Left renal pelvis (tissue), 4 donors: ENCODE data around the gene MRPS26. TPM values are rescaled to one million over a fixed set of nuclear protein-coding genes. Genes with fewer than 3 reads are reported as not detected.
"Not testable (repeated sequence)": the region's sequence is repeated elsewhere in the genome, so short reads cannot be mapped to it uniquely, and the experiment has no call there.

ENCODE experiments used
- DNase-seq, 4 donors: peaks; one replicate each; pipeline ENCODE4 v3.0.0-alpha.2; 2013; ENCODE audit warnings: low read depth in 4 of 4, low spot score in 3 of 4
- polyA plus RNA-seq, 4 donors: library from polyadenylated mRNA; unstranded; fragments of 120-200 nt; gene quantifications; one replicate each; pipeline ENCODE4 v1.2.1, GENCODE V29; 2013; ENCODE audit not compliant: insufficient read length in 4 of 4

The MRPS26 gene
- polyA plus RNA-seq, 4 donors, result 36.8 to 72.5 (median 46.0) TPM

DNA sequence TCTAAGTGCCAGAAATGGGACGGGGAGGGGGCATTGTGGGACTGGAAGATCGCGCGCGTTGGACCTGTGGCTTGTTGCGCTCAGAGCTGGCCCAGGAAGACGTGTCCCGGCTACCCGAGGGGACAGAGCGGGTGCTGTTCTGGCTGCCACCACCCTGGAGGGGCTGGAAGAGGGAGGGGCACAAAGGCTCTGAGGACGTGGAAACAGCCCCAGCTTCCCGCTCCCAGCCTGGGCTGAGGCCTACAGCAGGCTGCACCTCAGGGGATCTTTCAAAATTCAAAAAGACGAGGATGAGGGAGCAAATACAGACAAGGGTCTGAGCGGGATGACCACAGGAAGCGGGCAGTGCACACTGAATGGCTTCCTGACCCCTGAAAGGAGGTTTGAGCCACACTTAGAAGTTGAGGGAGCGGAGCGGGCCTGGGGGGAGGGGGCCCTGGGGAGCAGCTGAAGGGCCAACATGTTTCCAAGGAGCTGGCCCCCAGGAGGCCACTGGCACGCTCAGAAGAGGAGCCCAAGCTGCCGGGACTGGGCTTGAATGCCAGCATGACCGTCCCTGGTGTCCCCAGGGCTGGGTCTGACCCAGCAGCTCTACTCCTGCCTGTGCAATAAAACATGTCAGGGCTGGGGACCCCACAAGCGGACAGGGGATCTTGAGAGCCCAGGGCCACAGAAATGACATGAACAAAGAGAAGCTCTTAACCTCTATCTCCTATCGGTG lies 26.8 kb downstream of the MRPS26 start:
- DNase-seq, result no peak

DNA sequence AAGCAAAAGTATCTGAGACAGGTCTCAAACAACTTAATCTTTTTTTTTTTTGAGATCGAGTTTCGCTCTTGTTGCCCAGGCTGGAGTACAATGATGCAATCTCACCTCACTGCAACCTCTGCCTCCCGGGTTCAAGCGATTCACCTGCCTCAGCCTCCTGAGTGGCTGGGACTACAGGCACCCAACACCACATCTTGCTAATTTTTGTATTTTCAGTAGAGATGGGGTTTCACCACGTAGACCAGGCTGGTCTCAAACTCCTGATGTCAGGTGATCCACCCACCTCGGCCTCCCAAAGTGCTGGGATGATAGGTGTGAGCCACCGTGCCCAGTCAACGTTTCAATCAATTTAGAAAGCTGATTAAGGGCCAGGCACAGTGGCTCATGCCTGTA lies 27.4 kb downstream of the MRPS26 start:
- DNase-seq, result not testable (repeated sequence)

DNA sequence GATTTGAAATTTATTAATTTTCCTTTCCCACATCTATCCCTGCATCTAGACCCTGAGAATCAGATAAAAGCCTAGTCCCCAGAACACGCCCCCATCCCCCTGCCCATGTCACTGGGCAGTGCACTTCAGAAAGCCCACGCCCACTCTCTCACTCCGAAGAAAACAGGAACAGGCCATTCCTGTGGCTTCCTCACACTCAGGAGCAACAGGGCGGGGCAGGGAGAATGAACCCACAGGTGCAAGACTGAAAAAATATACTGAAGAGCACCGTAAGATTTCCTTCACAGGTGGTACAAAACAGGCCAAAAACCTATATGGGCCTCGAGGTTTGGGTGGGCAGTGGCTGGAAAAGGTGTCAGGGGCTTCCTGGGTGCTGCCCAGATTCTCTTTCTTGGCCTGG lies 29.0 kb downstream of the MRPS26 start:
- DNase-seq, result no peak

DNA sequence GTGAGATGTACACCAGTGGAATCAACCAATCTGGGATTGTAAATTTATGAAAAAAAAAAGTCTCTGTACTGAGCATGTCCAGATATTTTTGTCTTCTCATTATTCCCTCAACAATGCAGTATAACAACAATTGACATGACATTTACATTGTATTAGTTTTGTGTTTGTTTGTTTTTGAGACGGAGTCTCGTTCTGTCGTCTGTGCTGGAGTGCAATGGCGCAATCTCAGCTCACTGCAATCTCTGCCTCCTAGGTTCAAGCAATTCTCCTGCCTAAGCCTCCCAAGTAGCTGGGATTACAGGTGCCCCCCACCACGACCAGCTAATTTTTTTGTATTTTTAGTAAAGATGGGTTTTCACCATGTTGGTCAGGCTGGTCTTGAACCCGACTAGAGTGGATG lies 29.5 kb downstream of the MRPS26 start:
- DNase-seq, result not testable (repeated sequence)

DNA sequence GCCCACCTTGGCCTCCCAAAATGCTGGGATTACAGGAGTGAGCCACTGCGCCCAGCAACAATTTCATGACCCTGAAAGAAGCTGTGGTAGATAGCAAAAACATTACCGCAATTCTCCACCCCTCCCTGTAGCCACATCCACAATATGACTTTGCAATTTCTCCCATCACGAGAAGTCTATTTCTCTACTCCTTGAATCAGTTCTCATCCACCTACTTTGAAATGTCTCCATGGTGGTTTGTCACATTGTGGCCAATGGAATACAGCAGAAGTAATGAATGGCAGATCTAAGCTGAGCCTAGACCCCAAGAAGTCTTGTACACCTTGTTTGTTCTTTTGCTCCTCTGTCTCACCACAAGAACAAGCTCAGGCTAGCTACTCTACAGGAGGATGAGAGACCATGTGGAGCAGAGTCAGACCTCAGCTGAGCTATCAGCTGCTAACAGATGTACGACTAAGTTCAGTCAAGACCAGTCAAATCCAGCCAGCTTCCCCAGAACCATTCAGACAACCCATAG lies 31.8 kb downstream of the MRPS26 start:
- DNase-seq, result no peak

DNA sequence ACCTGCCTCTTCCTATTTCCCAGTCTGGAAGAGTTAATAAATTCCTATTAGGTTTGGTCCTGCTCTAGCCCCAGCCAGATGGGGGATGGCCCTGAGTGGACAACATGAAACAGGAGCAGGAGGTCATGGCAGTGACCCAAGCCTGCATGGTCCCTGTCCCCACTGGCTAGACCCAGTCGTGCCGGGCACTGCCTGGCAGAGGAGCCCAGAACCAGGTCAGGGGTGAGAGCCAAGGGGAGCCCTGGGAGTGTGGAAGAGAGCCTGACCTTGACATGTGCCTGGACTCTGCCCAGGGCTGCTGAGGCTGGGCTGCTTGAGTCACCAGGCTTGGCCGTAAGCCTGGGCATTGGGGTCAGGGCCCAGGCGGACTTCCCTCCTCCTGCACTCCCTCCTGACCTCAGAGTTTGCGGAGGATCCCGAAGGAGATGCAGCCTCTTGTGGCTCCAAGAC lies 35.1 kb downstream of the MRPS26 start:
- no peak for DNase-seq

DNA sequence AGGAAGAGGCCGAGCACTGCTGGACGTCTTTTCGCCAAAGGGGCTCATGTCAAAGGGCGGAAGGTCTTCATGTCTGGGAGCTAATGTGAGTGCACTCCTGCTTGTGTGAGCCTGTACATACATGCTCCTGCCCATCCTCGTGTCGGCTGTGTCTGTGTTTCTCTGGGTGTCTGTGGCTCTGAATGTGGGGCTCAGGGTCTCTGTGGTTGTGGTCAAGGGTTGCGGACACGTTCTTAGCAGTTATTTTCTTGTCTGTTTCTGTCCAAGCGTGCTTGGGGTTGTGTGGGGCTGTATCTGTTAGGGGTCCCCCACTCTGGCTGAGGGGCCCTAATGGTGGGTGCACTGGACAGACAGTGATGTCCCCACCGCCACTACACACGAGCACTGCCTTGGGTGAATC lies 35.8 kb downstream of the MRPS26 start:
- DNase-seq, result no peak

DNA sequence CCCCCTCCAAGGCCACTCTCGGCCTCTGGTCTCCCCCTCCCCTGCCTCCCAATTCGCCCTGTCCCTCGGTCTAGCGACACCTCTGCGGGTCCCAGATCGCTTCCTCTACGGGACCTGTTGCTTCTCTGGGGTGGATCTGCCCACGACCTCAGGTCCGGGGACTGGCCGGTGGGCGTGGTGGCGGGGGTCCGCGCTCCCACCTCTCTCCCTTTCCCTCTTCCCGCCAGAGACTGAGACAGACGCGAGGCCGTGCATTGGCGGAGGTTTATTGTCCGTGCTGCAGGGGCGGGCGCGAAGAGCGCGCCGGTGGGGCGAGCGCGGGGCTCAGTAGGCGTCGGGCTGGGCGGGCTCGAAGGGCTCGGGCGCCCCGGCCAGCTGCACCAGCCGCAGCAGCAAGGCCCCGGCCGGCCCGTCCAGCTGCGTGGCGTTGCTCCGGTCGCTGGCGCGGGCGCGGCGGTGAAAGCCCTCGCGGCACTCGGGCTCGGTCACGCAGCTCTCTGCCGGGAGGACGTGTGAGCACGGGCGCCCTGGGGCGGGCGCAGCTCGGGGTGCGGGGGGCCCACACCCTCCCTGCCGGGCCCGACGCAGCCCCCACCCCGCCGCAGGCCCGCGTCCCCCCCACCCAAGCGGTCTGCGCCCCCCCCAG lies 36.6 kb downstream of the MRPS26 start:
- DNase-seq, result no peak

DNA sequence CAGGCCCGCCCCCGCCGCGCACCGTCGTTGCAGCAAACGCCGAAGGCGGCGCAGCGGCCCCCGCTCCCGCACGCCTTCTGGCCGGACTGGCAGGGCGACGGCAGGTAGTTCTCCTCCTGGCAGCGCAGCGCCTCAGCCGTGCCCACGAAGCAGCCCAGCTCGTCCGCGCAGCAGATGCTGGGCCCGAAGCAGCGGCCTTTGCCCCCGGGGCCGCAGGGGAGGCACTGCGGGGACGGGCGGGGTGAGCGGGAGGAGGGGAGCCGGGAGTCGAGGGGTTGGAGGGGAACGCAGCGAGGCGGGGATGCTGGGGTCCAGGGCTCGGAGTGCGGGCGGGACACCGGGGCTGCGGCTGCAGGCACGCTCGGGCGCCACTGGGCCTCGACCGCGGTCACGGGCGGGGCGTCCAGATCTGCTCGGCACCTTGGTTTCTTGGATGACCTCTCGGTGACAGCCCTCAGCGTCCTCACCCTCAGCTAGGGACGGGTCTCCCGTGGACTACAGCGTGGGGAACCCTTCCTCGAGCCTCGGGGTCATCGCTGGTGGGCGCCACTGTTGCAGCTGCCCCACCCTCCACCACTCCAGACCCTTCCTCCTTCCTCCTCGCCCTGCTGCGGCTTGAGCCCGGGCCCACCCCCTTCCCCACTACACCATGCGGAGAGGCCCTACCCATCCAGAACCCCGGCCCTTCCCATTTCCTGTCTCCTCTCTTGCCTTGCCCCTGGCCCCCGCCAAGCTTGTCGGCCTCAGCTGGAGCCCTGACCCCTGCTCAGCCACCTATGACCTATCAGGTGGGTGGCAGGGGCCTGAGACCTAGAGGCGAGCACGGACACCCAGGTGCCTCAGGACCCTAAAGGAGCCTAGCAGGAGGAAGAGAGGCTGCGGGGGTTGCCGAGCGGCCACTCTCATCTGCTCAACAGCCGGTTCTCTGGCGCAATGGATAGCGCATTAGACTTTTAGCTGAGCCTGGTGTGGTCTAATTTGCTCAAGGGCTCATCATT lies 37.4 kb downstream of the MRPS26 start:
- no peak for DNase-seq

DNA sequence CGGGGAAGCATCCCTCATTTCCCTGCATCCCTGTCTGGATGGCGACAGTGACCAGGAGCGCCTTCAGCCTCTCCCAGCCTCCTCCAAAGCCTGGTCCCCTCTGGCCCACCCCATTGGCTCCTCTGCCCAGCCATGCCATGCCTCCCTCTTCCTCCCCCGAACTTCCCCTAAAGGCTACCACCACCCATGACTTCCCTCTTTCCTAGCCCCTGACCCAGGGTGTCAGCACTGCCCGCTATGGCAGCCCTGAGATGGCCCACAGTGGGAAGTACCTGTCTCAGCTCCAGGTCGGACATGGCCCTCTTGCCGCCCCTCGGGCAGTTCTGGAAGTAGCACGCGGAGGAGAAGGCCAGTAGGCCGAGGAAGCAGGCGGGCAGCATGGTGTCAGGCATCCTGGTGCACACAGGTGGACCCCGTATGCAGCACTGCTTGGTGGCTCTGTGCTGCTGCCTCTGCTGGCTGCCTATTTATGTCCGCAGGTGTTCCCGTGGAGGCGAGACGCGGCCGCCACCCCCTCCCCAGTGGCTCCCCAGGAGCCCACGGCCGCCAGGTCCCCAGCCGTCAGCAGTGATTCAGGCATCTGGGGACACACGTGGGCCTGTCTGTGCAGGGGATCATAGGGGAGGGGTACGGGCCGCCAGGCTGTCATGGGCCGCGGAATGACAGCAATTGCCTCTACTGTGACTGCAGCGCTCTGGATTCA lies 38.6 kb downstream of the MRPS26 start, which contains the start of gene AVP:
TSS of gene AVP (minus strand) at position 442 of the 703 bp plus-strand sequence. CDS start at position 392, 50 bp downstream.
- DNase-seq, result no peak

DNA sequence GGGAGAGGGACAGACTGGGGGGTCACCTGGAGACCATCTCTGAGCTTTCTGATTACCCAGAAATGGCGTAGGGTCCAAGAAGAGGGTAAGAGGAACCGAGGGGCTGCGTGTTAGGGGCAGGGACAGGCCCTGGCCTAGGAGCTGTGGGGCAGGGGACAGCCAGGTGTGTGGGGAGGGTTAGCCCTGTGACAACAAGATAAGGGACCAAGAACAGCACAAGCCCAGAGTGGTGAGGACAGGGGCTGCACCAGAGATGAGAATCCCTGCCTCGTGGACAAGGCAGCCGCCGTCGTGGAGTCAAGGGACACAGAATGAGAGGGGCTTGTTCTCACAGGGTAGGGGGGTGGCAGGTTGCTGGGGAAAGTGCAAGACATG lies 39.1 kb downstream of the MRPS26 start:
- no peak for DNase-seq

DNA sequence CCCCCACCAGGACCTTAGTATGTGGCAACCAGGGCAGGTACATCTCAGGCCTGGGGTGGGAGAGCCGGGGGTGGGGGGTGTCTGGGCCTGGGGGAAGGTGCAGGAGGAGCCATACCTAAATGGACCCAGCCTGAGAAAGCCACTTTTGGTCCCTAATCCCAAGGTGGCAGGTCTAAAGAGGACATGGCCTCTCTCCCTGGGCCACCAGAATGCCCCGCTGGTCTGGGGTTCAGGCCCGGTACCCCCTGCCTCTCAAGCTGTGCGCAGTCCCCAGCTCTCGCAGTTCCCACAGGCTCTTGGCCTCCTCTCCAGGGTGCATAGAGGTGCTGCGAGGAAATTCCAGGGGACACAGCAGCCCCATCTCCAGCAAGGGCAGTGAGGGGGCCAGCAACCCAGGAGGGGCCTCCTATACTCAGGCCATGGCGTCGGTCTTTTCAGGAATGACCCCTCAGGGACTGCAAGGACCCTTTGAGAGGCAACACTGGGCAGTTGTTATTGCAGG lies 39.8 kb downstream of the MRPS26 start:
- DNase-seq, result no peak

DNA sequence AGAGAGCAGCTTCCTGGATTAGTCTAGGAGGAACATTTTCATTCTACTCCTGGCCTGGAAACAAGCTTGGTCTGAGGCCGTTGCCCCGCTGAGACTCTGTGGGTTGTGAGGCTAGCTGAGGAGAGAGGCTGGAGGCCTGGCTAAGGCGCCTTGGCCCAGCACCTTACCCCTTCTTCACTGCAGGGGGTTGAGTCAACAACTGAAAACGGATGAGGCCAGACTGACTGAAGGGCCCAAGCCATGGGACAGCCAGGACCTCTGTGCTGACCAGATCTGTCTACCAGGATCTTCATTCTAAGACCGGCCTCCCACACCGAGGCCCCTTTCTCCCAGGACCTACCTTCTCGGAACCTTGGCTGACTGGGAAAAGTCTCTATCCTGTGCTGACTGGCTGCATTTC lies 42.2 kb downstream of the MRPS26 start:
- DNase-seq, result no peak

DNA sequence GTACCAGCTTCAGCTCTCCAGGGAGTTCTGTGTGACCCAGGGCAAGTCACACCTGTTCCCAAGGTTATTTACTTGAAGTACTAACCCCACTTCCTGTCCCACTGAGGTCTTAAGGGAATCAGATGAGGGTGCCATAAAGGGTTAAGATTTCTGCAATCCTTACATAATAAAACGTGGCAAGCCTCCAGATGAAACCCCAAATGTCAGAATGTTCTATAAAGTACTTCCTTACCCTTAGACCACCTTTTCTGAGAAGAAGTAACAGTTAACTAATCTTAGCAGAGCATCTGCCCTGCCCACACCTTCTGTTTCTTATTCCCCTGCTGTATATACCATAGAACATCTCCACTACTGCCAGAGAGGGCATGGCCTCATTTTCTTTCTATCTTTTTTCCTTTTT lies 44.7 kb downstream of the MRPS26 start:
- DNase-seq, result no peak

DNA sequence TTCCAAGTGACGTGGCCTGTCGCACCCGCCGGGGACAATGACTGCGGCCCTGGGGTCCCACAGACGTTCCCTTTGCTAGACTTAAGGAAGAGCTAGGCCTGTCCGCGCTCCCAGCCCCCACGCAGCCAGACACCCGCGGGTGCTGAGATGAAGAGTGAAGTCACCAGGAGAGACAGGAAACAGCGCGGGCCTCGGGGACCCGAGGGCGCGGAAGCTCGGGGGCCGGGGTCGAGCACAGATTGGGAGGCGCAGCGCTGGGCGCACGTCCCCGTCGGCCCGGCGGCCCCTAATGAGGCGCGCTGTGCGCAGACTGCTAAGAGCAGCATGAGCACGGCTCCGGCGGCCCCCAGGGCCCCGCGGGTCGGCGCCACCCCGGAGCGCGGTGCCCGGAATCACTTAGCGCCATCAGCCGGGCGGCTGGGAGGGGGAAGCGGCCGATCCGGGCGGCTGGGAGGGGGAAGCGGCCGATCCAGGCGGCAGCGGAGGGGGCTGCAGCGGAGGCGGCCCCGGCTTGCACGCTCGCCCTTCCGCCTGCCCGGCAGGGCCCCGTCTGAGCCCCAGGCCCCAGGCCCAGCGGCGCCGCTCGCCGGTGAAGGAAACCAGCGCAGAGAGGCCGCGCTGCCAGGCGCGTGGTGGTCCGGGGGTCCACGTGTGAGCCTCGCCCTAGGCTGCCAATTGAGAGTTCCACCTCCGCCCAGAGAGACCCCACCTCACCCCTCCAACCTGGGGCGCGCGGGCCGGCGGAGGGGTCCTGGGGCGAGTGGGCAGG lies 46.9 kb downstream of the MRPS26 start:
- DNase-seq, result no peak

DNA sequence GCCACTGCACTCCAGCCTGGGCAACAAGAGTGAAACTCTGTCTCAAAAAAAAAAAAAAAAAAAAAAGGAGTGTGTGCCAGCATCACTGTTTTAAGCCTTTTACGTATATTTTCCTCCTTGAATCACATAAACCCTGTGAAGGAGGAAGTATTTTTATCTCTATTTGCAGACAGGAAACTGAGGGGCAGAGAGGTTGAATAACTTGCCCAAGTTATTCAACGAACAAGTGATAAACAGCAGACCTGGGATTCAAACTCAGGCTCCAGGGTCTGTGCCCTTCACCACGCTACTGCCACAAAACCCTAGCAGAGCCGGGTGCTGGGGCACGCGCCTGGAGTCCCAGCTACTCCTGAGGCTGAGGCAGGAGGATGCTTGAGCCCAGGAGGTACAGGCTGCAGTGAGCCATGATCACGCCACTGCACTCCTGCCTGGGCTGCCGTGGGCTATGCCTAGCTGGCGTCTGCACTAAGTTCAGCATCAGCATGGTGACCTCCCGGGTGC lies 48.1 kb downstream of the MRPS26 start:
- no peak for DNase-seq

DNA sequence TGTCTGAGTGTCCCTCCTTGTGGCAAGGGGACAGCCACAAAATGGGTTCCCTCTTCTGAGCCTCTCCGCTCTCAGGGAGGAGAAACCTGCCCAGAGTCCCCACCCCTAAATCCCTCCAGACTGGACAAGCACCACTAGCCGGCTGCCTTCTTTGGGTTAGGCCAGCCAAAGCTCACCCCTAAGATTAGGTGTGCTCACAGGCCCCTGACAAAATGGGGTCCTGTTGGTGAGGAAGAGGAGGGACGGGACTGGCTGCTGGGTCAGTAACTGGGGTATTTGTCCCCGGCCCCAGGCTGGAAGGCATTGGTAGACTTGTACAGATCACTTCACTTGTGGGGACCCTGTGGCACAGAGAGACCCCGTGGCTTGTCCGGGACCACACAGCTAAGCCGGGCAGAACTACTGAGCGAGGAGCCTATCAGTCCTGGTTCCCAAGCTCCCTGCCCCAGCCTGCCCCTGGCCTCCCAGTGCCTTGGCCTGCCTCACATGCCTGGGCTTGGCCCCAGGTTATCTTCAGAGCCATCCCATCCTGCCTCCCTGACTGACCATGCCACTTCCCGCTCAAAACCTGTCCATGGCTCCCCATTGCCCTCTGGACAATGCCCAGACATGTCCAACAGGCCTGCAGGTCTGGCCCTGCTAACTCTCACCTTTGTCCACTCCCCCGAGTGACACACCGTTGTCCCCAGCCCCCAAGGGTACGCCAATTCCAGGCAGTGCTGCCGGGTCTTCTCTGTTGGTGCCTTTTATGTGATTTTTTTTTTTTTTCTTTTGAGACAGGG lies 49.2 kb downstream of the MRPS26 start:
- no peak for DNase-seq
